Panc1 (cell line): ENCODE measurements around the gene ZNF230. TPM values are rescaled to one million over a fixed set of nuclear protein-coding genes. Genes with fewer than 3 reads are reported as not detected.
A peak's percentile ranks its signal among the peaks of the same experiment; 100 is the strongest.

ENCODE experiments used
- ATAC-seq: fragments of 200-7000 bp; cut with Tn5 transposase; 2 replicates; pipeline ENCODE4 v1.9.1; 2020; ENCODE audit warnings: mild to moderate bottlenecking, moderate library complexity
- BruUV-seq: library from RNA; stranded (reverse); fragments of 400-500 nt; replicated peaks from 2 replicates; lab custom pipeline; 2021; lab: Mats Ljungman, UMichigan
- CTCF ChIA-PET: fragments of 300-600 bp; sonication (Branson Sonifier 250); formaldehyde crosslinking; loops from one replicate; lab custom pipeline; 2022; ENCODE audit warnings: antibody characterized with exemption; lab: Charles Lee
- POLR2A ChIA-PET: fragments of 300-600 bp; sonication (Branson Sonifier 250); formaldehyde crosslinking; loops from one replicate; lab custom pipeline; 2022; ENCODE audit warnings: antibody characterized with exemption; lab: Charles Lee
- DNase-seq: peaks from one replicate; pipeline ENCODE4 v3.0.0-alpha.2; 2010; ENCODE audit warnings: low read depth, low spot score
- H3K27ac ChIP-seq: 2 replicates; pipeline ENCODE4 v1.5.1; 2011; ENCODE audit warnings: mild to moderate bottlenecking, low read length, inconsistent platforms
- H3K27me3 ChIP-seq: fragments of 200-500 bp; sonication (Bioruptor generic); 2 replicates; pipeline ENCODE4 v1.6.0; 2014; ENCODE audit warnings: low read length, inconsistent platforms; ENCODE audit not compliant: control insufficient read depth, insufficient read depth
- H3K36me3 ChIP-seq: fragments of 200-500 bp; sonication (Bioruptor generic); 2 replicates; pipeline ENCODE4 v1.5.1; 2014; ENCODE audit warnings: inconsistent platforms, mild to moderate bottlenecking, low read length, moderate library complexity; ENCODE audit not compliant: control insufficient read depth, insufficient read depth
- H3K4me1 ChIP-seq: 2 replicates; pipeline ENCODE4 v1.5.1; 2011; ENCODE audit warnings: inconsistent platforms, mild to moderate bottlenecking, low read length, moderate library complexity; ENCODE audit not compliant: control insufficient read depth, insufficient read depth
- H3K4me3 ChIP-seq, 2 experiments: 2 replicates each; pipeline ENCODE4 v1.5.1; 2011 to 2012; ENCODE audit warnings: low read depth in 2 of 2, low read length in 2 of 2, mild to moderate bottlenecking in 2 of 2, inconsistent platforms in 1 of 2, moderate library complexity in 1 of 2
- H3K9me3 ChIP-seq: fragments of 200-500 bp; sonication (Bioruptor generic); 2 replicates; pipeline ENCODE4 v1.5.1; 2014; ENCODE audit warnings: low read depth, mild to moderate bottlenecking, inconsistent platforms, low read length, moderate library complexity; ENCODE audit not compliant: control insufficient read depth, insufficient read depth
- POLR2AphosphoS5 ChIP-seq: IDR thresholded peaks from 2 replicates; pipeline ENCODE4 v1.6.1; 2012; ENCODE audit warnings: mild to moderate bottlenecking, low read depth, low read length, moderate library complexity
- REST ChIP-seq, 2 experiments: IDR thresholded peaks; 2 replicates each; pipeline ENCODE4 v1.6.1; 2011 to 2012; ENCODE audit warnings: low read depth in 2 of 2, control low read depth in 1 of 2, low read length in 1 of 2, mild to moderate bottlenecking in 1 of 2, moderate library complexity in 1 of 2; ENCODE audit not compliant: insufficient read depth in 1 of 2
- SIN3A ChIP-seq: IDR thresholded peaks from 2 replicates; pipeline ENCODE4 v1.6.1; 2012; ENCODE audit warnings: low read depth, mild to moderate bottlenecking, low read length, moderate library complexity, borderline replicate concordance; ENCODE audit not compliant: insufficient read depth
- TCF7L2 ChIP-seq: IDR thresholded peaks from 2 replicates; pipeline ENCODE4 v1.6.1; 2011; ENCODE audit warnings: mild to moderate bottlenecking, low read depth, low read length, inconsistent platforms
- in situ Hi-C: cut with HindIII; loops from 2 replicates; pipeline ENCODE4 v1.10.0; 2016; ENCODE audit warnings: low sequenced_read_pairs, low pct_unique_long_range_greater_than_20kb
- intact Hi-C: fragments of 100-400 bp; cut with micrococcal nuclease; formaldehyde crosslinking; loops from one replicate; pipeline ENCODE4 v1.10.0; 2022; ENCODE audit not compliant: unreplicated experiment
- total RNA-seq: library from RNA; stranded (reverse); gene quantifications from one replicate; pipeline ENCODE4 v1.2.1, GENCODE V29; 2021; ENCODE audit not compliant: unreplicated experiment
- TF ChIP-seq, protein P1 (sequence below): fragments of 450-650 bp; IDR thresholded peaks from 2 replicates; pipeline ENCODE4 v1.5.1; 2017; ENCODE audit warnings: mild to moderate bottlenecking

ZNF230 gene
- total RNA-seq, 1 experiment from 2014 or later: 4.2 TPM

DNA sequence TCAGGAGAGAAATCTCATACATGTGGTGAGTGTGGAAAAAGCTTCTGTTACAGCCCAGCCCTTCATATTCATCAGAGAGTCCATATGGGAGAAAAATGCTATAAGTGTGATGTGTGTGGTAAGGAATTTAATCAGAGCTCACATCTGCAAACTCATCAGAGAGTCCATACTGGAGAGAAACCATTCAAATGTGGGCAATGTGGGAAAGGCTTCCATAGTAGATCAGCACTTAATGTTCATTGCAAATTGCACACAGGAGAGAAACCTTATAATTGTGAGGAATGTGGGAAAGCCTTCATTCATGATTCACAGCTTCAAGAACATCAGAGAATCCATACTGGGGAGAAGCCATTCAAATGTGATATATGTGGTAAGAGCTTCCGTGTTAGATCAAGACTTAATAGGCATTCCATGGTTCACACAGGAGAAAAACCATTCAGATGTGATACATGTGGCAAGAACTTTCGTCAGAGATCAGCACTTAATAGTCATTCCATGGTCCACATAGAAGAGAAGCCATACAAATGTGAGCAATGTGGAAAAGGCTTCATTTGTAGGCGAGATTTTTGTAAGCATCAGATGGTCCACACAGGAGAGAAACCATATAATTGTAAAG lies 36.6 kb upstream of the ZNF230 start:
- no peaks in the 10 kb centered on the region for H3K4me1 ChIP-seq
- H3K36me3 ChIP-seq: no peaks in the 10 kb centered on the region
- no peaks in the 10 kb centered on the region for H3K27me3 ChIP-seq
- no peak for ATAC-seq
- ChIA-PET POLR2A (no interaction called here), CTCF (no interaction called here)
- intact Hi-C loops: no loop called here
- no peak overlapping the region for H3K4me3 ChIP-seq
- BruUV-seq: TSS peak; percentile 37
- H3K27ac ChIP-seq: no peak overlapping the region
- no peak for DNase-seq
- H3K9me3 ChIP-seq: peaks cover 61% of the 10 kb centered on the region; the same call in 1 of the 2 replicates
- in situ Hi-C loops: no loop called here
- no peak for TF ChIP-seq POLR2AphosphoS5
- TF ChIP-seq TCF7L2: no peak
- TF ChIP-seq REST (IDR thresholded peaks at IDR 0.05; ENCODE audit: insufficient read depth in 1 of 2, low read depth in 2 of 2, low read length in 1 of 2): no peak
- TF ChIP-seq, protein P1, sequence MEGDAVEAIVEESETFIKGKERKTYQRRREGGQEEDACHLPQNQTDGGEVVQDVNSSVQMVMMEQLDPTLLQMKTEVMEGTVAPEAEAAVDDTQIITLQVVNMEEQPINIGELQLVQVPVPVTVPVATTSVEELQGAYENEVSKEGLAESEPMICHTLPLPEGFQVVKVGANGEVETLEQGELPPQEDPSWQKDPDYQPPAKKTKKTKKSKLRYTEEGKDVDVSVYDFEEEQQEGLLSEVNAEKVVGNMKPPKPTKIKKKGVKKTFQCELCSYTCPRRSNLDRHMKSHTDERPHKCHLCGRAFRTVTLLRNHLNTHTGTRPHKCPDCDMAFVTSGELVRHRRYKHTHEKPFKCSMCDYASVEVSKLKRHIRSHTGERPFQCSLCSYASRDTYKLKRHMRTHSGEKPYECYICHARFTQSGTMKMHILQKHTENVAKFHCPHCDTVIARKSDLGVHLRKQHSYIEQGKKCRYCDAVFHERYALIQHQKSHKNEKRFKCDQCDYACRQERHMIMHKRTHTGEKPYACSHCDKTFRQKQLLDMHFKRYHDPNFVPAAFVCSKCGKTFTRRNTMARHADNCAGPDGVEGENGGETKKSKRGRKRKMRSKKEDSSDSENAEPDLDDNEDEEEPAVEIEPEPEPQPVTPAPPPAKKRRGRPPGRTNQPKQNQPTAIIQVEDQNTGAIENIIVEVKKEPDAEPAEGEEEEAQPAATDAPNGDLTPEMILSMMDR: no peak

DNA sequence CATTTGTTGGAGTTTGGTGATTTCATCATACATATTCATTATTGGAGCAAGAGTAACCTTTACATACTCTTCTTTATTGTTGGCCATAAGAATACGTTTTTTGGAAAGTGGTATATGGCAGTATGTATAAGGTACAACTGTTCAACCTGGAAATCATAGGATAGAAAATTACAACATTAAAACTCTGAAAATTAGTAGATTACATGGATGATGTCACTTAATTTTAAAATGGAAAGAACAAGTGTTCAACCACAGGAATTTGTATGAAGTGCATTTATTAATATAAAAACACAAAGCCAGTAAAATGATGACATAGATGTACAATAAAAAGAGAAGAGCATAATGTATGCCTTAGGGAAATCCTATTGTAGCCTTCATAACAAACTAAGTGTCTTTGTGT lies 26.0 kb upstream of the ZNF230 start:
- POLR2A ChIA-PET: no interaction called here
- Histone ChIP-seq H3K36me3 (no peaks in the 10 kb centered on the region), H3K9me3 (peaks cover 23% of the 10 kb centered on the region), H3K27ac (no peak overlapping the region), H3K27me3 (no peaks in the 10 kb centered on the region), H3K4me3 (no peak overlapping the region), H3K4me1 (no peaks in the 10 kb centered on the region)
- no TSS peak for BruUV-seq
- no peak for ATAC-seq
- intact Hi-C loops (no loop called here), in situ Hi-C loops (no loop called here)
- TF ChIP-seq, protein P1: no peak
- no peak for TF ChIP-seq SIN3A
- TF ChIP-seq POLR2AphosphoS5: no peak
- no peak for TF ChIP-seq TCF7L2
- no peak for TF ChIP-seq REST (IDR thresholded peaks at IDR 0.05; ENCODE audit: insufficient read depth in 1 of 2, low read depth in 2 of 2, low read length in 1 of 2)
- no peak for DNase-seq
- CTCF ChIA-PET: no interaction called here
